HEK293 (cell line): ENCODE data around the gene ADAMTSL2.

ENCODE experiments used
- CTCF ChIA-PET: fragments of 350-600 bp; formaldehyde crosslinking; extraction: SDS; loops from one replicate; lab custom pipeline; 2021; ENCODE audit warnings: antibody characterized with exemption; lab: Yijun Ruan, JAX
- POLR2A ChIA-PET: fragments of 300-600 bp; formaldehyde crosslinking; extraction: SDS; loops from one replicate; lab custom pipeline; 2020; ENCODE audit warnings: antibody characterized with exemption, inconsistent platforms; lab: Yijun Ruan, JAX
- H3K27ac ChIP-seq: fragments of 200-500 bp; sonication (Bioruptor generic); 2 replicates; pipeline ENCODE4 v1.5.1; 2014; ENCODE audit warnings: low read depth, low read length, control low read depth, inconsistent platforms; ENCODE audit errors: extremely low read depth
- H3K36me3 ChIP-seq, 2 experiments: fragments of 200-500 bp in 1 of 2; sonication (Bioruptor generic) in 1 of 2; 1 replicate in 1 of 2; 2 replicates in 1 of 2; pipeline ENCODE4 v1.5.1; 2014 to 2017; ENCODE audit warnings: inconsistent platforms in 2 of 2, low read length in 2 of 2; ENCODE audit not compliant: control insufficient read depth in 2 of 2, insufficient read depth in 1 of 2
- H3K4me1 ChIP-seq: fragments of 200-500 bp; sonication (Bioruptor generic); 2 replicates; pipeline ENCODE4 v1.5.1; 2014; ENCODE audit warnings: mild to moderate bottlenecking, low read length, inconsistent platforms; ENCODE audit not compliant: control insufficient read depth, insufficient read depth
- H3K4me3 ChIP-seq: 2 replicates; pipeline ENCODE4 v1.5.1; 2011; ENCODE audit warnings: low read depth, mild to moderate bottlenecking, control low read depth, low read length, moderate library complexity
- H3K9me3 ChIP-seq: fragments of 200-500 bp; sonication (Bioruptor generic); 2 replicates; pipeline ENCODE4 v1.5.1; 2014; ENCODE audit warnings: low read depth, low read length, inconsistent platforms; ENCODE audit not compliant: control insufficient read depth, insufficient read depth
- EGR2 ChIP-seq: fragments of 450-650 bp; formaldehyde crosslinking; IDR thresholded peaks from 2 replicates; pipeline ENCODE4 v1.5.1; 2016; ENCODE audit warnings: low read depth, missing biosample characterization, missing genetic modification characterization
- HOXD13 ChIP-seq: sonication (generic); formaldehyde crosslinking; IDR thresholded peaks from 2 replicates; pipeline ENCODE4 v1.8.0; 2022; ENCODE audit warnings: missing genetic modification reagents, borderline replicate concordance
- KLF9 ChIP-seq: fragments of 450-650 bp; formaldehyde crosslinking; IDR thresholded peaks from 2 replicates; pipeline ENCODE4 v1.5.1; 2016; ENCODE audit warnings: missing biosample characterization, missing genetic modification characterization, low read depth
- RBAK ChIP-seq: fragments of 450-650 bp; formaldehyde crosslinking; IDR thresholded peaks from 2 replicates; pipeline ENCODE4 v1.5.1; 2016; ENCODE audit warnings: missing biosample characterization, missing genetic modification characterization
- SP2 ChIP-seq: fragments of 450-650 bp; formaldehyde crosslinking; IDR thresholded peaks from 2 replicates; pipeline ENCODE4 v1.5.1; 2016; ENCODE audit warnings: missing biosample characterization, missing genetic modification characterization
- ZBTB11 ChIP-seq: fragments of 450-650 bp; formaldehyde crosslinking; conservative IDR thresholded peaks from 2 replicates; pipeline ENCODE4 v1.5.1; 2016; ENCODE audit warnings: low read depth, missing biosample characterization, missing genetic modification characterization
- ZBTB21 ChIP-seq: fragments of 450-650 bp; formaldehyde crosslinking; IDR thresholded peaks from 2 replicates; pipeline ENCODE4 v1.5.1; 2017; ENCODE audit warnings: missing biosample characterization, missing genetic modification characterization
- ZBTB44 ChIP-seq: fragments of 450-650 bp; IDR thresholded peaks from 2 replicates; pipeline ENCODE4 v1.5.1; 2018; ENCODE audit warnings: missing biosample characterization, mild to moderate bottlenecking, missing genetic modification characterization
- ZBTB7A ChIP-seq: fragments of 450-650 bp; formaldehyde crosslinking; IDR thresholded peaks from 2 replicates; pipeline ENCODE4 v1.5.1; 2016; ENCODE audit warnings: low read depth, missing biosample characterization, missing genetic modification characterization
- ZBTB8A ChIP-seq: fragments of 450-650 bp; formaldehyde crosslinking; IDR thresholded peaks from 2 replicates; pipeline ENCODE4 v1.5.1; 2016; ENCODE audit warnings: missing biosample characterization, missing genetic modification characterization
- ZNF174 ChIP-seq: fragments of 450-650 bp; formaldehyde crosslinking; IDR thresholded peaks from 2 replicates; pipeline ENCODE4 v1.5.0; 2017; ENCODE audit warnings: missing biosample characterization, mild to moderate bottlenecking, missing genetic modification characterization
- ZNF175 ChIP-seq: fragments of 450-650 bp; formaldehyde crosslinking; IDR thresholded peaks from 2 replicates; pipeline ENCODE4 v1.5.1; 2016; ENCODE audit warnings: missing biosample characterization, missing genetic modification characterization
- ZNF2 ChIP-seq: fragments of 450-650 bp; formaldehyde crosslinking; IDR thresholded peaks from 2 replicates; pipeline ENCODE4 v1.5.1; 2016; ENCODE audit warnings: missing biosample characterization, missing genetic modification characterization
- ZNF214 ChIP-seq: fragments of 450-650 bp; formaldehyde crosslinking; IDR thresholded peaks from 2 replicates; pipeline ENCODE4 v1.5.1; 2017; ENCODE audit warnings: missing biosample characterization, mild to moderate bottlenecking, missing genetic modification characterization, borderline replicate concordance
- ZNF221 ChIP-seq: fragments of 450-650 bp; formaldehyde crosslinking; IDR thresholded peaks from 2 replicates; pipeline ENCODE4 v1.5.1; 2017; ENCODE audit warnings: missing biosample characterization, missing genetic modification characterization, borderline replicate concordance
- ZNF292 ChIP-seq: fragments of 450-650 bp; formaldehyde crosslinking; IDR thresholded peaks from 2 replicates; pipeline ENCODE4 v1.5.1; 2016; ENCODE audit warnings: low read depth, missing biosample characterization, missing genetic modification characterization, borderline replicate concordance
- ZNF416 ChIP-seq: fragments of 450-650 bp; formaldehyde crosslinking; IDR thresholded peaks from 2 replicates; pipeline ENCODE4 v1.5.1; 2016; ENCODE audit warnings: missing biosample characterization, missing genetic modification characterization
- ZNF426 ChIP-seq: fragments of 450-650 bp; formaldehyde crosslinking; IDR thresholded peaks from 2 replicates; pipeline ENCODE4 v1.5.1; 2017; ENCODE audit warnings: missing biosample characterization, missing genetic modification characterization, mild to moderate bottlenecking, inconsistent platforms, moderate library complexity
- ZNF514 ChIP-seq: fragments of 450-650 bp; formaldehyde crosslinking; IDR thresholded peaks from 2 replicates; pipeline ENCODE4 v1.5.1; 2016; ENCODE audit warnings: missing biosample characterization, missing genetic modification characterization
- ZNF548 ChIP-seq: fragments of 450-650 bp; formaldehyde crosslinking; IDR thresholded peaks from 2 replicates; pipeline ENCODE4 v1.5.1; 2016; ENCODE audit warnings: missing biosample characterization, missing genetic modification characterization
- ZNF624 ChIP-seq: fragments of 450-650 bp; formaldehyde crosslinking; IDR thresholded peaks from 2 replicates; pipeline ENCODE4 v1.5.1; 2017; ENCODE audit warnings: missing biosample characterization, missing genetic modification characterization
- ZNF654 ChIP-seq: fragments of 450-650 bp; formaldehyde crosslinking; IDR thresholded peaks from 2 replicates; pipeline ENCODE4 v1.5.1; 2016; ENCODE audit warnings: low read depth, missing biosample characterization, missing genetic modification characterization
- ZNF792 ChIP-seq: fragments of 450-650 bp; formaldehyde crosslinking; IDR thresholded peaks from 2 replicates; pipeline ENCODE4 v1.5.1; 2016; ENCODE audit warnings: missing biosample characterization, missing genetic modification characterization
- ZNF837 ChIP-seq: fragments of 450-650 bp; formaldehyde crosslinking; IDR thresholded peaks from 2 replicates; pipeline ENCODE4 v1.5.1; 2016; ENCODE audit warnings: missing biosample characterization, missing genetic modification characterization
- ZXDB ChIP-seq: fragments of 450-650 bp; formaldehyde crosslinking; IDR thresholded peaks from 2 replicates; pipeline ENCODE4 v1.5.1; 2016; ENCODE audit warnings: missing biosample characterization, missing genetic modification characterization
- TF ChIP-seq, protein P1 (sequence below): fragments of 450-650 bp; formaldehyde crosslinking; IDR thresholded peaks from 2 replicates; pipeline ENCODE4 v1.5.1; 2016; ENCODE audit warnings: missing biosample characterization, missing genetic modification characterization
- TF ChIP-seq, protein P2 (sequence below): fragments of 450-650 bp; formaldehyde crosslinking; IDR thresholded peaks from 2 replicates; pipeline ENCODE4 v1.5.1; 2016; ENCODE audit warnings: missing biosample characterization, missing genetic modification characterization

The ADAMTSL2 gene

DNA sequence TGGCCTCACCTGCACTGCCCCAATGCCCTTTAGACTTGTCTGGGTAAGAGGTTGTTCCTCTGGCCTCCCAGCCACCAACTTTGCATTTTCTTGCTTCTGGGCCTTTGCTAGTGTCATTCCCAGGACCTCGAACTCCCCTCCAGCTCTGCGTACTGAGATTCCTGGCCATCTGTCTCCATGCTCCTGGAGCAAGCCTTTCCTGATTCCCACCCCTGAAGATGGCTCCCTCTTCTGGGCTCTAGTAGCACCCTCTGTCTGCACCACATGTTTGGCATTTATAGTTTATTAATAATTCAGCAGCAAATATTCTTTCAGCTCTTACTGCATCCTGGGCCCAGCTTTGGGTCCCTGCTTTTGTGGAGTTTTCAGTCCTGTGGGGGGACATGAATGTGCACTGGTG, 59.8 kb downstream of the ADAMTSL2 start:
- TF ChIP-seq ZNF548 (tag by site-specific recombination) (no peak), ZNF221 (tag by site-specific recombination) (no peak), ZXDB (tag by site-specific recombination) (no peak), ZNF792 (tag by site-specific recombination) (no peak), ZNF416 (tag by site-specific recombination) (no peak), ZNF654 (tag by site-specific recombination) (no peak), ZNF426 (no peak), ZNF174 (tag by site-specific recombination) (no peak), ZNF2 (no peak), ZBTB21 (tag by site-specific recombination) (no peak), ZNF624 (tag by site-specific recombination) (no peak), ZBTB8A (tag by site-specific recombination) (no peak), ZNF214 (tag by site-specific recombination) (no peak), ZNF837 (tag by site-specific recombination) (no peak), ZBTB44 (no peak), KLF9 (tag by site-specific recombination) (no peak), SP2 (tag by site-specific recombination) (no peak), ZBTB7A (tag by site-specific recombination) (no peak)
- TF ChIP-seq, protein P1, sequence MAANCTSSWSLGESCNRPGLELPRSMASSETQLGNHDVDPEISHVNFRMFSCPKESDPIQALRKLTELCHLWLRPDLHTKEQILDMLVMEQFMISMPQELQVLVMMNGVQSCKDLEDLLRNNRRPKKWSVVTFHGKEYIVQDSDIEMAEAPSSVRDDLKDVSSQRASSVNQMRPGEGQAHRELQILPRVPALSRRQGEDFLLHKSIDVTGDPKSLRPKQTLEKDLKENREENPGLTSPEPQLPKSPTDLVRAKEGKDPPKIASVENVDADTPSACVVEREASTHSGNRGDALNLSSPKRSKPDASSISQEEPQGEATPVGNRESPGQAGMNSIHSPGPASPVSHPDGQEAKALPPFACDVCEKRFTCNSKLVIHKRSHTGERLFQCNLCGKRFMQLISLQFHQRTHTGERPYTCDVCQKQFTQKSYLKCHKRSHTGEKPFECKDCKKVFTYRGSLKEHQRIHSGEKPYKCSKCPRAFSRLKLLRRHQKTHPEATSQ, result no peak
- TF ChIP-seq, protein P2, sequence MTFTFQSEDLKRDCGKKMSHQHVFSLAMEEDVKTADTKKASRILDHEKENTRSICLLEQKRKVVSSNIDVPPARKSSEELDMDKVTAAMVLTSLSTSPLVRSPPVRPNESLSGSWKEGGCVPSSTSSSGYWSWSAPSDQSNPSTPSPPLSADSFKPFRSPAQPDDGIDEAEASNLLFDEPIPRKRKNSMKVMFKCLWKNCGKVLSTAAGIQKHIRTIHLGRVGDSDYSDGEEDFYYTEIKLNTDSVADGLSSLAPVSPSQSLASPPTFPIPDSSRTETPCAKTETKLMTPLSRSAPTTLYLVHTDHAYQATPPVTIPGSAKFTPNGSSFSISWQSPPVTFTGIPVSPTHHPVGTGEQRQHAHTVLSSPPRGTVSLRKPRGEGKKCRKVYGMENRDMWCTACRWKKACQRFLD, result no peak
- H3K9me3 ChIP-seq, result no peaks in the 10 kb centered on the region
- H3K36me3 ChIP-seq, result no peaks in the 10 kb centered on the region
- no peak overlapping the region for H3K27ac ChIP-seq
- no peaks in the 10 kb centered on the region for H3K4me1 ChIP-seq
- no peak overlapping the region for H3K4me3 ChIP-seq
- ChIA-PET CTCF (interaction anchor here (0.5 to 1.6 kb wide), 8 partner anchors 13 to 485 kb away, joined by 3 to 4 read pairs (median 3); no protein-coding TSS in a partner anchor), POLR2A (no interaction called here)

DNA sequence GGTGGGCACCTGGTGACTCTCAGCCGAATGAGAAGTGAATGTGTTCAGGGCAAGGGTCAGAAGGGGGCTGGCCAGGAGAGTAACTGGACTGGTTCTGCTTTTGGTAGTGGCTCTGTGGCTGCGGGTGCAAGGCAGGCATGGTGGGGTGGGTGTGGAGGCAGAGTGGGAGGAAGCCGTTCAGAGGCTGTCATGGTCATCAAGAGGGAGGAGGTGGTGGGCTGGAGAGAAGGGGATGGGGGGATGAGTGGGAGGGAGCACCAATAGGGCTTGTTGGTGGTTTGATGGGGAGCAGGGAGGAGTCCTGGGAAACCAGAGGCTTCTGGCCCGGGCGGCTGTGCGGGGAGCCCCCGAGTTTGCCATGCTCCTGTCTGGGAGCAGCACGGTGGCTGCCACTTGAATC, 61.4 kb downstream of the ADAMTSL2 start:
- ChIA-PET POLR2A (no interaction called here), CTCF (no interaction called here)
- Histone ChIP-seq H3K4me1 (no peaks in the 10 kb centered on the region), H3K9me3 (no peaks in the 10 kb centered on the region), H3K27ac (no peak overlapping the region), H3K4me3 (no peak overlapping the region), H3K36me3 (no peaks in the 10 kb centered on the region)
- TF ChIP-seq RBAK (tag by site-specific recombination), result no peak
- no peak for TF ChIP-seq ZNF292 (tag by site-specific recombination)
- TF ChIP-seq ZBTB11 (tag by site-specific recombination), result no peak
- TF ChIP-seq ZNF175 (tag by site-specific recombination), result no peak
- no peak for TF ChIP-seq ZNF514
- TF ChIP-seq ZNF837 (tag by site-specific recombination), result no peak
- TF ChIP-seq HOXD13 (CRISPR knock-in tag), result no peak
- peak; percentile 91 for TF ChIP-seq EGR2
